ENCODE data around the gene FBXO41.

The FBXO41 gene

GRCh38 chr2:73243884-73244570, 40.3 kb downstream of the FBXO41 start:
- no peak for DNase-seq (ENCODE audit: low read depth in 2 of 2)

- DNase-seq (ENCODE audit: low read depth in 2 of 2): no peak
These were observed 44.5 kb downstream of the FBXO41 start for GRCh38 chr2:73239776-73240175.

GRCh38 chr2:73238976-73239375, 45.3 kb downstream of the FBXO41 start:
- DNase-seq (ENCODE audit: low read depth in 2 of 2): no peak

GRCh38 chr2:73238149-73238548, 46.1 kb downstream of the FBXO41 start:
- DNase-seq (ENCODE audit: low read depth in 2 of 2): no peak

- no peak for DNase-seq (ENCODE audit: low read depth in 2 of 2)
These were observed 47.1 kb downstream of the FBXO41 start for GRCh38 chr2:73237168-73237567.

GRCh38 chr2:73235315-73236028, 48.8 kb downstream of the FBXO41 start:
- DNase-seq (ENCODE audit: low read depth in 2 of 2): no peak

- peak; percentile 72 to 79 for DNase-seq (ENCODE audit: low read depth in 2 of 2)
These were observed 50.1 kb downstream of the FBXO41 start, which contains the start of gene CCT7 for GRCh38 chr2:73233932-73234832. Gene CCT7 (plus strand): TSS chr2:73234308. CDS start chr2:73234379, 71 bp downstream.

GRCh38 chr2:73233154-73233931, 50.9 kb downstream of the FBXO41 start, which contains the start of gene PRADC1:
Gene PRADC1 (minus strand): TSS chr2:73233239. CDS start chr2:73233160, 79 bp downstream.
- DNase-seq (ENCODE audit: low read depth in 2 of 2): peak; percentile 77 to 84

- DNase-seq (ENCODE audit: low read depth in 2 of 2): peak in 1 of 2 donors; percentile 23
These were observed 51.7 kb downstream of the FBXO41 start for GRCh38 chr2:73232403-73233153.

GRCh38 chr2:73228631-73229030, 55.6 kb downstream of the FBXO41 start:
- DNase-seq (ENCODE audit: low read depth in 2 of 2): no peak

GRCh38 chr2:73227086-73227485, 57.2 kb downstream of the FBXO41 start:
- DNase-seq (ENCODE audit: low read depth in 2 of 2): no peak

GRCh38 chr2:73225513-73226360, 58.5 kb downstream of the FBXO41 start:
- DNase-seq (ENCODE audit: low read depth in 2 of 2): no peak

- no peak for DNase-seq (ENCODE audit: low read depth in 2 of 2)
These were observed 60.5 kb downstream of the FBXO41 start for GRCh38 chr2:73223821-73224220.

GRCh38 chr2:73218298-73218697, 66.0 kb downstream of the FBXO41 start:
- no peak for DNase-seq (ENCODE audit: low read depth in 2 of 2)

GRCh38 chr2:73217826-73218225, 66.5 kb downstream of the FBXO41 start:
- DNase-seq (ENCODE audit: low read depth in 2 of 2): no peak

GRCh38 chr2:73217160-73217559, 67.1 kb downstream of the FBXO41 start:
- no peak for DNase-seq (ENCODE audit: low read depth in 2 of 2)

- DNase-seq (ENCODE audit: low read depth in 2 of 2): no peak
These were observed 69.0 kb downstream of the FBXO41 start for GRCh38 chr2:73215254-73215653.

GRCh38 chr2:73214120-73215035, 69.9 kb downstream of the FBXO41 start, which contains the start of gene SMYD5:
Gene SMYD5 (plus strand): TSS chr2:73214245. CDS start chr2:73214267, 22 bp downstream.
- DNase-seq (ENCODE audit: low read depth in 2 of 2): peak; percentile 92 to 93

Measured in stimulated activated CD4-positive, alpha-beta T cell treated with anti-CD3 and anti-CD28 coated beads, Interleukin-1b, Interleukin-23, amount 100 ng/mL, for 4 hours (primary cell).